HG03432 (cell line): ENCODE measurements around the gene HGF.
"Not testable (repeated sequence)": the region's sequence is repeated elsewhere in the genome, so short reads cannot be mapped to it uniquely, and the experiment has no call there.

Experiments used
- ATAC-seq: cut with Tn5 transposase; IDR thresholded peaks from one replicate; pipeline ENCODE4 v1.9.1; 2021; ENCODE audit warnings: mild to moderate bottlenecking, moderate library complexity; ENCODE audit not compliant: unreplicated experiment

HGF gene

GRCh38 chr7:81769891-81770727 lies at the start of gene HGF:
TSS of gene HGF (minus strand) at chr7:81770047. CDS start at chr7:81769971, 76 bp downstream.
- no peak for ATAC-seq

- ATAC-seq = no peak
These were observed 46.5 kb upstream of the HGF start for GRCh38 chr7:81816312-81816711.

- ATAC-seq = peak; percentile 95
These were observed 43.1 kb upstream of the HGF start for GRCh38 chr7:81812866-81813476.

- ATAC-seq = peak; percentile 55
These were observed 42.4 kb upstream of the HGF start for GRCh38 chr7:81811956-81812865.

GRCh38 chr7:81810476-81811155 lies 40.8 kb upstream of the HGF start:
- no peak for ATAC-seq

GRCh38 chr7:81808310-81808709 lies 38.5 kb upstream of the HGF start:
- not testable (repeated sequence) for ATAC-seq

GRCh38 chr7:81803267-81803666 lies 33.4 kb upstream of the HGF start:
- ATAC-seq = no peak

- ATAC-seq = no peak
These were observed 32.4 kb upstream of the HGF start for GRCh38 chr7:81802251-81802650.

- no peak for ATAC-seq
These were observed 31.7 kb upstream of the HGF start for GRCh38 chr7:81801532-81801931.

GRCh38 chr7:81791568-81792518 lies 22.0 kb upstream of the HGF start:
- ATAC-seq = peak; percentile 79

GRCh38 chr7:81790686-81791085 lies 20.8 kb upstream of the HGF start:
- no peak for ATAC-seq

GRCh38 chr7:81790120-81790500 lies 20.3 kb upstream of the HGF start:
- no peak for ATAC-seq

- ATAC-seq = no peak
These were observed 19.7 kb upstream of the HGF start for GRCh38 chr7:81789406-81790119.

GRCh38 chr7:81788246-81788645 lies 18.4 kb upstream of the HGF start:
- no peak for ATAC-seq

GRCh38 chr7:81783818-81784217 lies 14.0 kb upstream of the HGF start:
- no peak for ATAC-seq

- ATAC-seq = no peak
These were observed 11.3 kb upstream of the HGF start for GRCh38 chr7:81780914-81781693.

- no peak for ATAC-seq
These were observed 9.9 kb upstream of the HGF start for GRCh38 chr7:81779706-81780105.

GRCh38 chr7:81777697-81778096 lies 7.8 kb upstream of the HGF start:
- no peak for ATAC-seq
